ENCODE results near the gene LOXL3.

LOXL3 gene

DNA sequence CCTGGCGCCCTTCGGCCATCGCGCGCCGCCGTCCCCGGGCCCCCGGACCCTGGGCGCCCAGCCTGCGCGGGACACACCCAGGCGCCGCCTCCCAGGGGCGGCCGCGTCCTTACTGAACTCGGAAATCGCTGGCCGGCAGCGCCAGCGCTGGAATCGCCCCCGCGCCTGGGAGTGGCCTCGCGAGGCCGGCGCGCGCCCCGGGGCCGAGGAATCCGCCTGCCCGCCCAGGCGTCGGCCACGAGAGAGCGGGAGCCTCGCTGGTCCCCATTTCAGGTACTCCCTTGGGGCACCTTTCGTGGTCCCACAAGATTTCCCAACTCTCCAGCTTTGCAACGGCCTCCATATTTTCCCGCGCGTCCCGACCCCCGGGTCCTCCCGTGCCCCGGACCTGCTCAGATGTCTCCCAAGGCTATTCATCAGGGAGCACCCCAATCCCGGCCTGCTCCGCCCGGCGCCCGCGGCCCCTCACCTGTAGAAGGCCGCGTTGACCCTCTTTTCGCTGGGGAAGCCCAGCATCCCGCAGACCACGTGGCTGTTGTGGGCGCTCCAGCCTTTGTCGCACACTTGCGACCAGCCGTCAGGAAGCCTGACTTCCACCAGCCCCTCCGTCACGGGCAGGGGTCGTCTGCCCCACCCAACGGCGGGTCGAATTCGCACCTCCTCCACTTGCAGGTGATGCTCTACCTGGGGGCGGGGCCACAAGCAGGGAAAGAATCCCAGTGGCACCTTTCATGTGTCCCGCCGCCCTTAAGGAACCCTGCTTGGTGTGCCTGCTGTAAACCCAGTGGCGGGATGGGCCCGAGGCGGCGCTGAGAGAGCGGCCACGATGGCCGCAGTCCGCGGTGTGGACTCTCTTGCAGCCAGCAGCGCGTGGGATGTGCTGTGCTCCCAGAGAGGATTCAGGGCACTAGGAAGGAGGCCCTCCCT, 4.6 kb downstream of the LOXL3 start:
- DNase-seq = peak; percentile 45

DNA sequence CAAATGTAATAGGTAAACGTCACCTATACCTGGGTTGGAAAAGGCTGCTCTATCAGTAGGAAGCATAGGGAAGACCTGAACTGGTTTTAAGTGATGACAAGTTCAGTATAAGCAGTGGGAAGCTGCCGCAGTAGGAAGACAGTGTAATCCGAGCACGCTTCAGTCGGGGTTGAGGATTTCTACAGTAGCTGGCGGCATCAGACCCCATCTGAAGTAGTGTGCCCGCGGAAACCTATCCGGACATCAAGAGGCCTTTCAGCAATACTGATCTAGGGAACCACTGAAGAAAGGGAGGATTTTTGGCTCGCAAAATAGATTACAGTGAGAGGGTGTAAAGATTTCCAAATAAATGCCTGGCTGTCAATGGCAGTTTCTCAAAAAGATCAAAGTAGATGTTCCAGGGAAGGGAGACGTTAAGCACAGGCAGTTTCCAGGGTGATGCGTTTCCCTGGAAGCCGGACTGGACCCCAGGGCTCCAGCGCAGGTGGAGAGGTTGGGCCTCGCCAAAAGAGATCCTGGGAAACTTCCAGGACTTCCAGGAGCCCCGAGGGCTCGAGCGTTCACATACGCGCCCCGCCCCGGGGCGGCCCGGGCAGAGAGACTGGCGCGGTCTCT, 5.3 kb downstream of the LOXL3 start:
- peak; percentile 54 for DNase-seq

DNA sequence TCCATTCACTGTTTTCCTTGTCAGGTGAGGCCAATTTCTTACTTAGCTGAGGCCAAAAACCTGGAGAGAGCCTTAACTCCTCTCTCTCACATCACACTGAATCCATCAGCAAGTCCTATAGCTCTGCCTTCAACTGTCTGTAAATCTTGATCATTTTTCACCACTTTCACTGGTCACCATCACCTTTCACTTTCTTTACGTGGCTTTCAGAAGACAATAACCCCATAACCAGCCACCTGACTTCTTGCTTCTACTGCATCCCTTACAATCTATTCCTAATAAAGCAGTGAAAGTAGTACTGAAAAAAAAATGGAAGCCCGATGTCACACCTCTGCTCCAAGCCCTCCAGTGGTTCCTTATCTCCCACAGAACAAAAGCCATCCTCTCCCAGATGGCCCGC, 7.7 kb downstream of the LOXL3 start:
- DNase-seq = no peak

DNA sequence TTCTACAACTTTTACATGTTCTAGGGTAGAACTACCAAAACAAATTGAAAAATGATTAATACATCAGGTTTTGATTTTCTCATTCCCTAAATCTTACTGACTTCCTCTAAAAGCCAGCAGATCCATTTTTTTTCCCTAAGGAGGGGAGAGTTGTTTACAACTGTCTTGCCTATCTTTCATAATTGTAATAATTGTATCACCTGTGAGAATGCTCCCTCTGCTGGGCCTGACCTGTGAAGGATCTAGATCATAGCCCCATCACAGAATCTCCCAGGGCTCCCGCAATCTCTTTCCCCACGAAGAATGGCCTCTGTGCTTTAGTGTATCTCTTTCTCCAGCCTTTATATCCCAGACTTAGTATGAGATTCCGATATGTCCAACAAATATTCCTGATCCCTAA, 9.1 kb downstream of the LOXL3 start:
- no peak for DNase-seq

DNA sequence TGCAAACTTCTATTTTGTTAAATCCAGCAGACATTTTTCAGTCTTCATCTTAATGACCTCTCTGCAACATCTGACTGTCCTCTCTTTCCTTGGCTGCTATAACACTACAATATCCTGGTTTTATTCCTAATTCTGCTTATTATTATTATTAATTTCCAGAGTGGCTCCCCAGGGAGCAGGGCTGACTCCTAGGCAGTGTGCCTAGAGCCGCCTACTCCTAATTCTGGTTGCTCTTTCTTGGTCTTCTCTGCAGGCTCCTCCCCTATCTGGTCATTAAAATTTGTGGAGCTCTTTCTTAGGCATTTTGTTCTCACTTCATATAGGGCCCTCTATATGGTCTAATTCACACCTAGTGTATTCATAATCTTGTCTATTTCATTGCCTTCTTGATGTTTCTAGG, 10.8 kb downstream of the LOXL3 start:
- DNase-seq = no peak

DNA sequence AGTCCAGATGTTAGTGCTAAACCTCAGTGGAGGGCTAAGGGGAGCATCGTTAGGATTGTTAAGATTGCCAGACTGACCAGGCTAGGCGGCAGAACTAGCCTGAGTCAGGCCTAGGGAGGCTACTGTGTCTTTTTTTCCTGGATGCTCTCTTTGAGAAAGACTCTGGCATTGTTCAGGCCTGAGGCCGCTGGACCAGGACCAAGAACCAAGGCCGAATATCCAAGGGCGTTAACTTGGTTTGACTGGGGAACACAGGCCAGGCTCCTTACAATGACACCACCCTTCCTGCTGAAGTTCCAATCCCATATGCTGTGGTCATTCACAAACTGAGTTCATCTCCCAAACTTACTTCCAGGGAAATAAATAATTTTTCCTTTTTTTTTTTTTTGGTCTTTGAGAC, 13.5 kb downstream of the LOXL3 start:
- DNase-seq = no peak

DNA sequence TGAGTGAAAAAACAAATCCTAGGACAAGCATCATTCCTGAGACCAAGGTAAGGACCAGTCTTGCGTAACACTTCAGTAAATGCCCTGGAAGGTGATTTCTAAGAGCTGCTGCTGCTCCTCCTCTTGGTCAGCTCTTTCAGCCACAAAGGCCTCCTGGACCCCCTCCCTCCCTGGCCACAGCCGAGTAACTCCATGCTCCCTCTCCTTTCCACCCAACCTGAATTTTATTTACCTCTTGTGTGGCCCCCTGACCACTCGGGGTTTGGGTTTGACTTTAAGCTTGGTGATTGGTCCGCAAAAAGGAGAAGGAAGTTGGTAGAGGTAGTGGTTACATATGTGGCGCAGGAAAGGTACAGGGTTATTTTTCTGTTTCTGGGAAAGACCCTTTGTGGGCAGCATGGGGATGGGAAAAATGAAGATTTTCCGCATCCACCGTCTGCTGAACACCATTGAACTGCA, 14.8 kb downstream of the LOXL3 start:
- DNase-seq = no peak

DNA sequence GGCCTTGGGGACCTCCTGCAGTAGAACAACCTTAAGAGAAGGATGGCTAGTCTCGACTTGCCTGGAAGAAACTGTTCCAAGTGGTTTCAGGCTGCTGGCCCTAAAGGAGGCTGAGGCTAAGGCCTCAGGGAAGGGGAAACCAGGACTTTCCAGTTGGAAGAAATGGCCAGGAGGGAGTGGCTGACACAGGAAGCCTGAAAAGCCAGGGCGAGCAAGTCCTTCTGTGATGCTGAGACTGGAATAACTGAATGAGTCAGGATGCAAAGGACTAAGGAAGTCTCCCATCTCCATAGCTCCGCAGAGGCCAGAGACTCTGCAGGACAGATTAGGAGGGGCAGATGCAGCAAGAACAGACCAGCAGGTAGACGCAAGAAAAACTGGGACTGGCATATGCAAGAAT, 16.6 kb downstream of the LOXL3 start:
- DNase-seq = no peak

DNA sequence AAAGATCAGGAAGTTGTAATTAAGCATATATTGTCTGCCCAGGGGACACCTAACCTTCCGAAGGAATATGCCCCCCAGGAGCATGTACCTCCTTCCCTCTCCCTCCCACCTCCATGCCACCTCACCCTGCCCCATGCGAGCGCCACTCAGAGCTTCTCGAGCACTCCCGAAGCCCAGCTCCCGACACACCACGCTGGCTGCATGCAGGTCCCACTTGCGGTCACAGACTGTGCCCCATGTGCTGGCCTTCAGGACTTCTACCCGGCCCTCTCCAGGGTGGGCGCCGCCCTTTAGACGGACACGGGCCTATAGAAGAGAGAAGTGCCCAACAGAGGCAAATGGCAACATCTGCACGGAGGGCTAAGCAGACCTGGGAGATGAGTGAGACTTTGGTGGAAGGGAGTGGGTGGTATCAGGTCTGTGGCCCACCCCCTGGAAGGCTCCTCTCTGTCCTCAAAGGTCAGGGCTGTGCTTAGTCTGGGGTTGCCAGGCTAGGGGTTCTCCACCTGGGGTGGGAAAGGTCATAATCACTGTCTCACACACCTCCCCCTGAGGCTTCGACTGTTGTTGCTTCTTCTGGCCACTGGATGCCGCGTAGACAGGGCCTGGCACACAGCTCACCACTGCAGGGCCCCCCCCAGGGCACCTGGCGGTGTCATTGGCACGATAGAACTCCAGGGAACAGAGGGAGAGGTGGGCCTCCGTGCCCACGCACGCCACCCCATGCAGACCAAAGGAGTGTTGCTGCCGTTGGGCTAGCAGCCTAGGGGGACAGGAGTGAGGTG, 17.4 kb downstream of the LOXL3 start:
- DNase-seq = no peak

DNA sequence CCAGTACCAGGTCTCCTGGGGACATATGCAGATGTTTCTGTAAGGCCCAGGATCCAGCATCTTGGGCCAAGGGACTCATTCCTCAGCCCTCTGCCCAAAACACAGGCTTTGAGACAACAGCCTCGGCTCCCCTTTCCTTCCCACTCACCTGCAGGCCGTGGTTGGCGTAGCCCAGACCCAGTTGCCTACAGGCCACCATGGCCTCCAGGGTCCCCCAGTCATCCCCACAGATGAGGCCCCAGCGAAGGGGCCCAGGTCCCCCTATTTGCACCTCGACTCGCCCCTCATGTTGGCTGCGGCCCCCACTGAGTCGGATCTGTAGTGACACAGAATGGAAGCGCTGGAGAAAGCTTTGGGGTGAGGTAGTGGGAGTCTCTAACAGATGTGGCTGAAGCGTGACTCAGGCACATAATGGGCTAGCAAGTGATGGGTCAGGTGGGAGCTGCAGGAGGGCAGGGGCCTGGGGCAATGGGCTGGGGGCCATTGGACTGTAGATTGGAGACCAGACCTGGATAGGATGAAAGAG, 18.2 kb downstream of the LOXL3 start:
- DNase-seq = no peak

DNA sequence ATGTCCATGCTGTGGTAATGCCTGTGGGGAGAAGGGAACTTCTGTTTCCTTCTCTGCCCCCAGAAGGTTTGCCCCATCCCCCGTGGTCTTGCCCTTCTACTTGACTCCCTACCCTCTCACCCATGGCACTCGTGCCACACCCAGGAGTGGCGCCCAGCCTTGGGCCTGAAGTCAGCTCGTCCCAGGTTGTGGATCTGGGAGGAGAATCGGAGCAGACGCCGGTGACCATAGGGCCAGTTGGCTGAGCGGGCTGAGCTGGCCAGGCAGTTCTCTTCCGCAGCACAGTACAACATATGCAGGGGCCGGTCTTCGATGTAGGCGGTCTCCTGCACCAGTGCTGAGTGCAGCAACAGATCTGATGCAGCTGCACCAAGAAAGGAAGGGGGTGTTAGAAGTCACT, 19.3 kb downstream of the LOXL3 start:
- no peak for DNase-seq

DNA sequence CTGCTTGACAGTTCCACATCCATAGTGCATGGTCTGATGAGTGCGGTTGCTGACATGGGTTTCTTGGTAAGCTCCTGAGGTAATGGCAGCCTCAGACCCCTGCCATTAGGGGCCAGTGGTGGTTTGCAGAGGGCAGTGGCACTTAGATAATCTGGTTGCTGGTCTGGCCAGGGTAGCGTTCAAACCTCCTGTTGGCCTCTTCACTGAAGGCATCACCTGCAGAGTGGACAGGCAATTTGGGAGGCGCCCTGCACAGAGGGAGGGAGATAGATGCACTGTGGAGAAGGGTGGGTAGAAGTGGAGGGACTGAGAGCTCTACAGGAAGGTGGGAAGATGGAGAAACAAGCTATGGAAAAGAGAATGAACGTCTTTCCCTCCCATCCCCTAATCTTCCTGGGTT, 20.3 kb downstream of the LOXL3 start:
- DNase-seq = no peak

DNA sequence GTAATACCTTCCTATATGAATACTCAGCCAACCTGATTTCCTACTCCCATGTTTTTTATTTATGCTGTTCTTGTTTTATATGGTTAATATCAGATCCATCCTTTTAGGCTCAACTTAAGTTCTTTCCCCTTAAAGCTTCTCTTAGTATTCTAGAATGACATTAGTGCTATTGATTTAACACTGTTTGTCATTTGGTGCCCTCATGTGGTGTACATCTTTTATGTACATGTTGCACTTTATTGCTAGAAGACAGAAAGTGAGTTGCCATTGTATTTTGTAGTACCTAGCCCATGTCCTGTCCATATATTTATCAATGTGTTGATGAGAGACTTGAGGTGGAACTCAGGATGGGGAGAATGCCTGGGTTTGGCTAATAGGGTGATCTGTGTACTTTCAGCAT, 21.5 kb downstream of the LOXL3 start:
- DNase-seq = no peak

DNA sequence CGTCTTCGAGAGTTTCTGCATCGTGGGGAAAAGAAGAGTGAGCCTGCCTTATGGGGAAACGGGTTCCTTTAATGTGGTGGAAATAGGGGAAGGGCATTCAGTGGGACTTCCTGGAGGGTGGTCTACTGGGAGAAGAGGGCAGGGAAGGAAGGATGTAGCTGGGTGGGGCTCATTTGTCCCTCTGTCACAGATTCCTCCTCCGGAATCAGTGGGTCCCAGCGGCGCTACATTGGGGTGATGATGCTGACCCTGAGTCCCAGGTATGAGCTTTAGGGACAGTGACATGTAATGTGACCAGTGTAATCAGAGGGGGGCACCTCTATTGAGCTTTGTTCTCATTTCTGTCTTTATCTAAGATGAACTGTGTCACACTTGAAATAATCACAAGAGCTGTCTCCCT, 22.1 kb downstream of the LOXL3 start:
- DNase-seq = no peak

DNA sequence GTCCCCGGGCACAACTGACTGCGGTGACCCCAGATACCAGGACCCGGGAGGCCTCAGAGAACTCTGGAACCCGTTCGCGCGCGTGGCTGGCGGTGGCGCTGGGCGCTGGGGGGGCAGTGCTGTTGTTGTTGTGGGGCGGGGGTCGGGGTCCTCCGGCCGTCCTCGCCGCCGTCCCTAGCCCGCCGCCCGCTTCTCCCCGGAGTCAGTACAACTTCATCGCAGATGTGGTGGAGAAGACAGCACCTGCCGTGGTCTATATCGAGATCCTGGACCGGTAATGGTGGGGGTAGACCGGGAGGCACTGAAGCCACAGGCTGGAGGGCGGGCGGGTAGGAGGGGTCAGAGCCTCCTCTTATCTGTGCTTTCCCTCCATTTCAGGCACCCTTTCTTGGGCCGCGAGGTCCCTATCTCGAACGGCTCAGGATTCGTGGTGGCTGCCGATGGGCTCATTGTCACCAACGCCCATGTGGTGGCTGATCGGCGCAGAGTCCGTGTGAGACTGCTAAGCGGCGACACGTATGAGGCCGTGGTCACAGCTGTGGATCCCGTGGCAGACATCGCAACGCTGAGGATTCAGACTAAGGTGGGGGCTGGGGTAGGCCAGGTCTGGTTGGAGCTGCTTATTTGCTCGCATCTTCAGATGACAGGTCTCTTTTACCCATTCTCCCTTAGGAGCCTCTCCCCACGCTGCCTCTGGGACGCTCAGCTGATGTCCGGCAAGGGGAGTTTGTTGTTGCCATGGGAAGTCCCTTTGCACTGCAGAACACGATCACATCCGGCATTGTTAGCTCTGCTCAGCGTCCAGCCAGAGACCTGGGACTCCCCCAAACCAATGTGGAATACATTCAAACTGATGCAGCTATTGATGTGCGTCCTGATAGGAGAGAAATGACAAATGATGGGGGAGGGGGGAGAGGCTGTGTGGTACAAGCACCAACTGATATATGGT, 23.2 kb downstream of the LOXL3 start:
- no peak for DNase-seq

DNA sequence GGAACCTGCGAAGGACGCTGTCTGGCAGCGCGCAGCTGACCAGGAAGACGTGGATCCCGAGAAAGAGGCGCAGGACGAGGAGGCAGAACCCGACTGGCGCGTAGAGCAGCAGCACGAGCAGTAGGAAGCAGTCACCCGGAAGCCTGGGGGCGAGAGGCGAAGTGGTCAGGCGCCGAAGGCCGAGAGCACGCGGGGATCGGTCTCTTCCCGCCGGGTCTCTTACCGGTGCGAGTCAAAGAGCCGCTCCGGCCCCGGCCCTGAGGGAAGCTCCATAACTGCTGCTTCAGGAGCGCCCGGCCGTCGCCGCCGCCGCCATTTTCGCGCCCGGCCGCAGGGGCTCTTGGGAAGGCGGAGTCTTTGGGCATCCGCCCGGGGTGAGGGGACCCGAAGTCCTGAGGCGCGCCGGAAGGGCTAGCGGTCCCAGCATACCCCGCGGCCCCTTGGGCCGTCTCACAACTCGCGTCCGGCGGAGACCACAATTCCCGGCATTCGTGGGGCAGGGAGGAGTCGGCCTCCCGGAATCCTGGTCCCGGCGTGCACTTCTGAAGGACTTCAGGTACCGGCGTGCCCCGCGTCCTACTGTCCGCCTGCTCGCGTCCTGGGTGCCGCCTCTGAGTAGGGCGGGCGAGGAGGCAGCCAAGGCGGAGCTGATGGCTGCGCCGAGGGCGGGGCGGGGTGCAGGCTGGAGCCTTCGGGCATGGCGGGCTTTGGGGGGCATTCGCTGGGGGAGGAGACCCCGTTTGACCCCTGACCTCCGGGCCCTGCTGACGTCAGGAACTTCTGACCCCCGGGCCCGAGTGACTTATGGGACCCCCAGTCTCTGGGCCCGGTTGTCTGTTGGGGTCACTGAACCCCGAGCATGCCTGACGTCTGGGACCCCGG, 24.1 kb downstream of the LOXL3 start, which contains the start of the genes AUP1 and HTRA2:
Gene AUP1, minus strand, starts transcription at position 350 of the 882 bp plus-strand sequence. Its CDS starts 77 bp downstream, at position 273.
Gene HTRA2, plus strand, starts transcription at position 577 of the 882 bp plus-strand sequence. Its CDS starts 74 bp downstream, at position 651.
- peak; percentile 97 for DNase-seq

DNA sequence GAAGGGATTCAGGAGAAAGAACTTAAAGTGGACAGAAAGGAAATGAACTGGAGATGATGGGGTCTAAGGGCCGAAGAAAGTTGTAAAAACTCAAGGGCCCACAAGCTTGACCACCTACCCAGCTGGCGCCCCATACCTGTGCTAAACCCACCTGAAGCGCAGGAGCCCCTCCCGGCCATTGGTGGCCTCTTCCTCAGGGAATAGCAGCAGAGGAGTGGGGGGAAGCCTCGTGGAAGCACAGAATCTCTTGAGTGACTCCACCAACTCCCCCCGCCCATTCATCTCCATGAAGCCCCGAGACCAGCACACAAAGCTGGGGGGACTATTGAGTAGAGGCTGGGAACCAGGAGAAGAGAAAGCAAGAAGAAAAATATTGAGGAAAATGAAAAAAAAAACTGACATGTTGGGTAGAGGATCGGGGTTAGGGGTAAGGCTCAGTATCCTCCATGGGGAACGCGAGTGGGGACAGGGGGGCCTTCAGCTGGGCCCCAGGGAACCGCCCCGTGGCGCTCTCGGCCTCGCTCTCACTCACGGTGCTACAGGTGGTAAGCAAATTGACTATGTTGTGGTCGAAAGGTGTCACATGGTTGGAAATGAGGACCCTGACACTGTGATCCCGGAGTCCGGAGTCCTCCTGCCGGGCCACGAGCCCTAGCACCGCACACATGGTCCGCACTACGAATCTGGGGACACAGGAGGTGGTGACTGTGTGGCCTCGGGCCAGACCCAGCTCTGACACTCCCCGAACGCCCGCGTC, 25.0 kb downstream of the LOXL3 start:
- no peak for DNase-seq

DNA sequence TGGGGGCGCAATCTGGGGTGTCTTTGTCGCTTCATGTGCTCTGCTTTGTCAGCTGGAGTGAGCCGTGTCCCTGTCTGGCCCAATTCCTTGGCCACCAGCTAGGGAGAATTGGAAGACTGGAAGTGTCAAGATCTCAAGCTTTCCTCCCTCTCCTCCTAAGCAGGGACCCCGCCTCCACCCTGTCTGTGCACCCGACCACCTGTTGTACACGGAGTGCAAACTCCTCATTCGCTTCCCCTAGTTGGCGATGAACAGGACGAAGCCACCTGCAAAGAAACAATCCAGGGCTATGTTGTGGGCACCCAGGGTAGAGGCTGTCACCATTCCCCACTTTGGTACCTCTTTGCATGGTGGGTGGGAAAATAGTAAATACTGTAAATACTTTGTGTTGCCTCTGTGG, 26.0 kb downstream of the LOXL3 start:
- DNase-seq = no peak

DNA sequence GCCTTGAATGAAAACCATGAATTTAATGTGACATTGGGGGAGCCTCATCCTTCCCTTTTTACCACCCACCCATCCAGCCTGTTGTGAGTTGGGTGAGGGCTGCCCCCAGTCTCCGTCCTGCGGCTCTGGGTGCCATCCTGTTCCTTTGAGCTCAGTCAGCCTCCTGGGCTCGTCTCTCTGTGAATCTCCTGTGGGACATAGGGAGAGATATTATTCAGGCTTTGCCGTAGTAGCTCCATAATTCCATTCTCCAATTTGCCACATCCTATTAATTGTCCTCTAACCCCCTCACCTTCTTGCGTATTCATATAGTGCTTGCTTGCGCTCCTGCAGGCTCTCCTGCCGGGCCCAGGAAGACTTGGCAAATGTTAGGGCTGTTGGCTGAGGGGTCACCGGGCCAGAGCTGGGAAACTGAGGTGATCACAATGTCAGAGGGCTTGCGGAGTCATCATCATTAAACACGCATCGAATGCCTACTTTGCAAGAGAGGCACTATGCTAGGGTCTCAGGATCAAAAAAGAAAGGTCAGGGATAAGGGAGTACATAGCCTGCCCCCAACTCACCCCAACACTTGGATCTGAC, 27.0 kb downstream of the LOXL3 start:
- no peak for DNase-seq

All from NCI-H1105 (cell line).